Lung (tissue), 12 donors: ENCODE data around the gene LMBR1L. TPM values are rescaled to one million over a fixed set of nuclear protein-coding genes. Genes with fewer than 3 reads are reported as not detected.

ENCODE experiments used
- ATAC-seq: fragments of 200-7000 bp; cut with Tn5 transposase; one replicate; pipeline ENCODE4 v1.9.1; 2020; ENCODE audit warnings: moderate number of reproducible peaks; ENCODE audit not compliant: insufficient read depth, low FRiP score
- DNase-seq, 3 donors: peaks; one replicate each; pipeline ENCODE4 v3.0.0-alpha.2; 2013 to 2017
- H3K27ac ChIP-seq, 2 donors: one replicate each; pipeline ENCODE4 v1.5.1; 2013; ENCODE audit warnings: mild to moderate bottlenecking in 2 of 2, moderate library complexity in 2 of 2, control low read depth in 1 of 2, inconsistent platforms in 1 of 2, low read depth in 1 of 2, low read length in 1 of 2
- H3K27me3 ChIP-seq, 3 donors: one replicate each; pipeline ENCODE4 v1.5.1; 2013; ENCODE audit warnings: low read length in 2 of 3; ENCODE audit not compliant: control insufficient read depth in 3 of 3, insufficient read depth in 3 of 3
- H3K36me3 ChIP-seq, 4 donors: one replicate each; pipeline ENCODE4 v1.5.1; 2013; ENCODE audit warnings: low read length in 4 of 4, mild to moderate bottlenecking in 1 of 4, moderate library complexity in 1 of 4; ENCODE audit not compliant: control insufficient read depth in 4 of 4, insufficient read depth in 4 of 4
- H3K4me1 ChIP-seq, 5 donors: one replicate each; pipeline ENCODE4 v1.5.1; 2013; ENCODE audit warnings: low read length in 5 of 5, mild to moderate bottlenecking in 2 of 5, moderate library complexity in 1 of 5; ENCODE audit not compliant: control insufficient read depth in 5 of 5, insufficient read depth in 5 of 5
- H3K4me3 ChIP-seq: one replicate; pipeline ENCODE4 v1.5.1; 2013; ENCODE audit warnings: mild to moderate bottlenecking, control low read depth, moderate library complexity
- H3K9ac ChIP-seq, 2 donors: one replicate each; pipeline ENCODE4 v1.5.1; 2013; ENCODE audit warnings: low read length in 2 of 2, control low read depth in 1 of 2; ENCODE audit not compliant: insufficient read depth in 1 of 2
- H3K9me3 ChIP-seq, 4 donors: one replicate each; pipeline ENCODE4 v1.5.1; 2013; ENCODE audit warnings: low read length in 3 of 4, mild to moderate bottlenecking in 1 of 4, moderate library complexity in 1 of 4; ENCODE audit not compliant: control insufficient read depth in 4 of 4, insufficient read depth in 3 of 4
- CTCF ChIP-seq: IDR thresholded peaks from 2 replicates; pipeline ENCODE4 v1.5.1; 2012; ENCODE audit warnings: mild to moderate bottlenecking; ENCODE audit errors: control extremely low read depth, extremely low read depth
- WGBS, 2 donors: extraction: QIAGEN DNeasy Blood & Tissue Kit; methylation state at CpG; one replicate each; pipeline ENCODE4 v1.1.7; 2013; 5-methylcytosine and 5-hydroxymethylcytosine counted together
- polyA plus RNA-seq, 2 donors: library from polyadenylated mRNA; stranded (reverse); fragments of 200-250 nt; gene quantifications; one replicate each; pipeline ENCODE4 v1.2.1, GENCODE V29; 2013
- total RNA-seq, 2 donors: library from RNA; depleted of rRNA in 1 of 2; stranded (reverse); fragments of >200 nt in 1 of 2; gene quantifications; one replicate each; pipeline ENCODE4 v1.2.1, GENCODE V29; 2014 to 2021
- donor health status: control.
- donor health status: control.
- donor health status: Bipolar disorder and iron deficiency.
- donor health status: healthy.
- donor health status: DM: yes; HTN: yes; CAD: no.

LMBR1L gene
- total and polyA plus RNA-seq, 4 donors: 34.8 to 70.1 (median 38.7) TPM

GRCh38 chr12:49126852-49127763 lies 16.5 kb upstream of the LMBR1L start:
- Histone ChIP-seq H3K27ac (no peak overlapping the region), H3K36me3 (peaks cover 12 to 33% (median 19%) of the 10 kb centered on the region in 4 donors), H3K4me3 (no peak overlapping the region), H3K27me3 (no peaks in the 10 kb centered on the region), H3K9ac (no peak overlapping the region), H3K9me3 (no peaks in the 10 kb centered on the region), H3K4me1 (peaks cover 0 to 18% (median 3%) of the 10 kb centered on the region in 5 donors)
- DNase-seq (no peak), ATAC-seq (no peak)
- 90 to 92% methylated on average over 4 of the region's 4 CpGs for WGBS, 2 donors
- no peak for TF ChIP-seq CTCF

DNA sequence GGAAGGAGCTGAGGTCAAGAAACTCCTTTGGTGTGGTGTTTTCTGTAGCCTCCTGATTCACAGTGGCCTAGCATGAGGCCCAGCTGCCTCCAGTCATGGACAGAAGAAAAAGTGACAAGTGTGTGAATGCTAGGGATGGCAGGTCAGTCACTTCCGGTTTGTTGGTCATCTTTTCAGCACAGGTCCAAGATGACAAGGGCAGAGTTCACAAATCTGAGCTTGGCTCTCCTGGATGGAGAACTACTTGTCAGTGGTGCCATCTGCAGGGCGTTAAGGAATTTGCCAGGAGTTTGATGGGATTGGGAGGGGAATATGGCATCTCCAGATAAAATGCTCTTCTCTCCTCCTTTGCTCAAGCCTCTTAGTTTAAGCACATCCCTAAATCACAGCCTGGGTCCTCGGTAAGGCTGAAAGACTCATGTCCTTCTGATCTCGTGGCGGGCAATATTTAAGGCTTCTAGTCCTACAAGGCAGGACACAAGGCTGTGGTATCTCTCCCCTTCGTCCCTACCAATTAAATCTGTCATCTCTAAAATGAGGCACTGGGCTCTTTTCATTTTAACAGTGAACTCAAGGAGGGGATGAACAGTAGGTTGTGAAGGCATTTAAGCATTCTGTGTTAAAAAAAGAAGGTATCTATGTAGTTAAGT lies 10.5 kb upstream of the LMBR1L start:
- Histone ChIP-seq H3K4me1 (no peaks in the 10 kb centered on the region), H3K36me3 (no peaks in the 10 kb centered on the region), H3K27ac (no peak overlapping the region), H3K4me3 (no peak overlapping the region), H3K9me3 (no peaks in the 10 kb centered on the region), H3K27me3 (no peaks in the 10 kb centered on the region), H3K9ac (no peak overlapping the region)
- peak; percentile 24 to 66 (median 52) for DNase-seq
- WGBS, 2 donors: 39 to 44% methylated on average over 6 of the region's 6 CpGs
- peak; percentile 36 for TF ChIP-seq CTCF
- no peak for ATAC-seq

- Histone ChIP-seq H3K27ac (peak overlapping the region; percentile 71 to 78), H3K9ac (peak overlapping the region in 1 of 2 donors; percentile 84), H3K27me3 (no peaks in the 10 kb centered on the region), H3K4me3 (no peak overlapping the region), H3K9me3 (no peaks in the 10 kb centered on the region), H3K4me1 (peaks cover 0 to 17% (median 8%) of the 10 kb centered on the region in 5 donors), H3K36me3 (peaks cover 0 to 3% (median under 1%) of the 10 kb centered on the region in 4 donors)
- 48 to 50% methylated on average over 6 of the region's 6 CpGs for WGBS, 2 donors
- no peak for ATAC-seq
- no peak for DNase-seq
- no peak for TF ChIP-seq CTCF
Observed at GRCh38 chr12:49111206-49111605, 559 bp upstream of the LMBR1L start.
